IMR-90 (cell line): ENCODE measurements around the gene WSB2. TPM values are rescaled to one million over a fixed set of nuclear protein-coding genes. Genes with fewer than 3 reads are reported as not detected.

Experiments used
- ATAC-seq: fragments of 200-7000 bp; cut with Tn5 transposase; 2 replicates; pipeline ENCODE4 v1.9.1; 2020; ENCODE audit warnings: low read depth, mild to moderate bottlenecking, moderate library complexity
- BruUV-seq: library from RNA; stranded (reverse); fragments of 400-500 nt; replicated peaks from 2 replicates; lab custom pipeline; 2021; lab: Mats Ljungman, UMichigan
- CTCF ChIA-PET: fragments of 300-600 bp; formaldehyde crosslinking; extraction: SDS; loops from one replicate; lab custom pipeline; 2021; ENCODE audit warnings: antibody characterized with exemption; lab: Yijun Ruan, JAX
- POLR2A ChIA-PET: fragments of 300-600 bp; sonication (Branson Sonifier 250); formaldehyde crosslinking; loops from one replicate; lab custom pipeline; 2022; ENCODE audit warnings: antibody characterized with exemption; ENCODE audit not compliant: unreplicated experiment; lab: Charles Lee
- DNase-seq: peaks from one replicate; pipeline ENCODE4 v3.0.0; 2013
- H2AFZ ChIP-seq: replicated peaks from 2 replicates; pipeline ENCODE3; 2013; ENCODE audit warnings: low read length, mild to moderate bottlenecking; ENCODE audit not compliant: poor library complexity
- H2AK5ac ChIP-seq: 2 replicates; pipeline ENCODE4 v1.6.1; 2013; ENCODE audit warnings: low read depth, low read length, inconsistent platforms
- H2AK9ac ChIP-seq: replicated peaks from 2 replicates; pipeline ENCODE3; 2013; ENCODE audit warnings: mild to moderate bottlenecking, low read depth, low read length, moderate library complexity; ENCODE audit not compliant: poor library complexity
- H2BK120ac ChIP-seq: 2 replicates; pipeline ENCODE4 v1.6.1; 2013; ENCODE audit warnings: low read depth, low read length, inconsistent platforms
- H2BK15ac ChIP-seq: 3 replicates; pipeline ENCODE4 v1.6.1; 2013; ENCODE audit warnings: low read depth, low read length, inconsistent platforms
- H2BK20ac ChIP-seq: 2 replicates; pipeline ENCODE4 v1.6.1; 2013; ENCODE audit warnings: low read depth, mild to moderate bottlenecking, inconsistent platforms, low read length, moderate library complexity
- H2BK5ac ChIP-seq: 2 replicates; pipeline ENCODE4 v1.6.1; 2013; ENCODE audit warnings: mild to moderate bottlenecking, low read depth, low read length, inconsistent platforms; ENCODE audit not compliant: poor library complexity, severe bottlenecking
- H3K14ac ChIP-seq: replicated peaks from 2 replicates; pipeline ENCODE4 v1.6.1; 2013; ENCODE audit warnings: low read depth, low read length, inconsistent platforms
- H3K18ac ChIP-seq: 2 replicates; pipeline ENCODE4 v1.6.1; 2013; ENCODE audit warnings: low read depth, low read length, control low read depth
- H3K23ac ChIP-seq: 2 replicates; pipeline ENCODE4 v1.6.1; 2013; ENCODE audit warnings: low read depth, low read length, inconsistent platforms
- H3K27ac ChIP-seq: 2 replicates; pipeline ENCODE4 v1.5.1; 2013; ENCODE audit warnings: mild to moderate bottlenecking, control low read depth, low read length; ENCODE audit not compliant: insufficient read depth
- H3K27me3 ChIP-seq: 2 replicates; pipeline ENCODE4 v1.6.1; 2013; ENCODE audit warnings: low read length; ENCODE audit not compliant: control insufficient read depth, insufficient read depth
- H3K36me3 ChIP-seq: 2 replicates; pipeline ENCODE4 v1.6.1; 2013; ENCODE audit warnings: low read length, mixed read lengths; ENCODE audit not compliant: control insufficient read depth, insufficient read depth
- H3K4ac ChIP-seq: 2 replicates; pipeline ENCODE4 v1.6.1; 2013; ENCODE audit warnings: low read depth, low read length, inconsistent platforms
- H3K4me1 ChIP-seq: 2 replicates; pipeline ENCODE4 v1.6.1; 2013; ENCODE audit warnings: low read length, mixed read lengths; ENCODE audit not compliant: control insufficient read depth, insufficient read depth
- H3K4me2 ChIP-seq: 2 replicates; pipeline ENCODE4 v1.6.1; 2013; ENCODE audit warnings: low read depth, mild to moderate bottlenecking, control low read depth, low read length, moderate library complexity
- H3K4me3 ChIP-seq: 2 replicates; pipeline ENCODE4 v1.5.1; 2013; ENCODE audit warnings: low read depth, mild to moderate bottlenecking, control low read depth, low read length, moderate library complexity; ENCODE audit not compliant: insufficient read depth
- H3K56ac ChIP-seq: 2 replicates; pipeline ENCODE4 v1.6.1; 2013; ENCODE audit warnings: low read length, inconsistent platforms; ENCODE audit not compliant: insufficient read depth; ENCODE audit errors: extremely low read depth
- H3K79me1 ChIP-seq, 2 experiments: 2 replicates each; pipeline ENCODE4 v1.6.1; 2013; ENCODE audit warnings: low read length in 2 of 2, inconsistent platforms in 1 of 2, low read depth in 1 of 2
- H3K9ac ChIP-seq: 2 replicates; pipeline ENCODE4 v1.6.1; 2013; ENCODE audit warnings: low read depth, low read length, control low read depth
- H3K9me1 ChIP-seq: 2 replicates; pipeline ENCODE4 v1.6.1; 2013; ENCODE audit warnings: low read length, inconsistent platforms; ENCODE audit not compliant: insufficient read depth
- H3K9me3 ChIP-seq: 2 replicates; pipeline ENCODE4 v1.6.1; 2013; ENCODE audit warnings: low read length; ENCODE audit not compliant: control insufficient read depth, insufficient read depth
- H4K20me1 ChIP-seq: 2 replicates; pipeline ENCODE4 v1.6.1; 2013; ENCODE audit warnings: low read length, inconsistent platforms; ENCODE audit not compliant: insufficient read depth
- H4K5ac ChIP-seq: 2 replicates; pipeline ENCODE4 v1.6.1; 2013; ENCODE audit warnings: mild to moderate bottlenecking, low read depth, low read length, control low read depth
- H4K8ac ChIP-seq, 2 experiments: 2 replicates each; pipeline ENCODE4 v1.6.1; 2013; ENCODE audit warnings: low read depth in 2 of 2, low read length in 2 of 2, control low read depth in 1 of 2, inconsistent platforms in 1 of 2
- H4K91ac ChIP-seq: 2 replicates; pipeline ENCODE4 v1.6.1; 2013; ENCODE audit warnings: low read depth, low read length, inconsistent platforms; ENCODE audit not compliant: insufficient read depth
- BHLHE40 ChIP-seq: fragments of 150-350 bp; IDR thresholded peaks from 2 replicates; pipeline ENCODE4 v1.6.1; 2016; ENCODE audit warnings: mild to moderate bottlenecking, low read depth, low read length
- CEBPB ChIP-seq: IDR thresholded peaks from 2 replicates; pipeline ENCODE4 v1.6.1; 2012; ENCODE audit warnings: low read depth, low read length, improper control_type of control experiment
- CTCF ChIP-seq: conservative IDR thresholded peaks from 2 replicates; pipeline ENCODE4 v1.5.1; 2012; ENCODE audit warnings: mild to moderate bottlenecking, low read depth, low read length, improper control_type of control experiment
- FOS ChIP-seq: fragments of 150-350 bp; IDR thresholded peaks from 2 replicates; pipeline ENCODE4 v1.6.1; 2016; ENCODE audit warnings: low read depth, low read length
- MAFK ChIP-seq: IDR thresholded peaks from 2 replicates; pipeline ENCODE4 v1.6.1; 2012; ENCODE audit warnings: low read depth, low read length, improper control_type of control experiment
- MAZ ChIP-seq: IDR thresholded peaks from 2 replicates; pipeline ENCODE4 v1.6.1; 2012; ENCODE audit warnings: low read depth, mild to moderate bottlenecking, low read length, improper control_type of control experiment, moderate library complexity, borderline replicate concordance
- MXI1 ChIP-seq: IDR thresholded peaks from 2 replicates; pipeline ENCODE4 v1.6.1; 2012; ENCODE audit warnings: low read depth, mild to moderate bottlenecking, low read length, moderate library complexity, borderline replicate concordance
- NFE2L2 ChIP-seq: fragments of 150-350 bp; IDR thresholded peaks from 2 replicates; pipeline ENCODE4 v1.6.1; 2016; ENCODE audit warnings: low read depth, mild to moderate bottlenecking, low read length
- POLR2A ChIP-seq: IDR thresholded peaks from 2 replicates; pipeline ENCODE4 v1.6.1; 2012; ENCODE audit warnings: mild to moderate bottlenecking, low read depth, low read length
- RAD21 ChIP-seq: IDR thresholded peaks from 2 replicates; pipeline ENCODE4 v1.6.1; 2012; ENCODE audit warnings: low read length, improper control_type of control experiment
- RFX5 ChIP-seq: IDR thresholded peaks from 2 replicates; pipeline ENCODE4 v1.8.0; 2012; ENCODE audit warnings: low read depth, mild to moderate bottlenecking, low read length, moderate library complexity
- SMC3 ChIP-seq: fragments of 150-350 bp; IDR thresholded peaks from 2 replicates; pipeline ENCODE4 v1.6.1; 2016; ENCODE audit warnings: low read depth, mild to moderate bottlenecking, antibody characterized with exemption, low read length, moderate library complexity
- USF2 ChIP-seq: fragments of 150-350 bp; IDR thresholded peaks from 2 replicates; pipeline ENCODE4 v1.6.1; 2017; ENCODE audit warnings: mild to moderate bottlenecking, antibody characterized with exemption, low read length, low read depth
- WGBS, 2 experiments: methylation state at CpG; one replicate each; pipeline versions ENCODE4 v1.1.5 to v1.1.7; 2013; ENCODE audit warnings: missing lambda C conversion rate in 2 of 2; ENCODE audit not compliant: insufficient read length in 1 of 2; ENCODE audit errors: extremely low coverage in 2 of 2; 5-methylcytosine and 5-hydroxymethylcytosine counted together
- dilution Hi-C: fragments of 300-500 bp; cut with HindIII; formaldehyde crosslinking; loops from one replicate; pipeline ENCODE4 v1.14.3; 2018; ENCODE audit warnings: low sequenced_read_pairs; ENCODE audit not compliant: unreplicated experiment
- in situ Hi-C: fragments of 300-500 bp; cut with MboI; formaldehyde crosslinking; loops from 3 replicates; pipeline ENCODE4 v1.14.3; 2019; ENCODE audit warnings: low sequenced_read_pairs, inconsistent platforms, mixed read lengths
- intact Hi-C: fragments of 100-400 bp; cut with micrococcal nuclease; formaldehyde crosslinking; loops from 2 replicates; pipeline ENCODE4 v1.10.0; 2022
- polyA plus RNA-seq, 3 experiments: library from polyadenylated mRNA; depleted of rRNA; stranded (reverse); fragments of >200 nt; gene quantifications; 2 replicates each; pipeline ENCODE4 v1.2.3, GENCODE V29; 2012; ENCODE audit warnings: low replicate concordance in 1 of 3
- total RNA-seq: library from RNA; depleted of rRNA; stranded (reverse); fragments of >200 nt; gene quantifications from 2 replicates; pipeline ENCODE4 v1.2.3, GENCODE V29; 2012

The WSB2 gene
- total and polyA plus RNA-seq, 2 of the 4 experiments (the other 2 are of a cell fraction): 92.8 to 180 TPM

- dilution Hi-C loops (no loop called here), in situ Hi-C loops (loop anchor here (10.0 kb wide), 1 partner anchor 136 kb away; no protein-coding TSS in a partner anchor), intact Hi-C loops (no loop called here)
- Histone ChIP-seq H4K8ac (no peak overlapping the region), H3K23ac (no peak overlapping the region), H4K20me1 (no peaks in the 10 kb centered on the region), H3K27me3 (no peaks in the 10 kb centered on the region), H3K9ac (no peak overlapping the region), H2BK120ac (no peak overlapping the region), H3K4me3 (no peak overlapping the region), H3K18ac (no peak overlapping the region), H3K36me3 (no peaks in the 10 kb centered on the region), H3K79me1 (no peaks in the 10 kb centered on the region), H3K14ac (no peak overlapping the region), H3K56ac (no peak overlapping the region), H2AFZ (no peak overlapping the region), H4K91ac (no peak overlapping the region), H3K4ac (no peak overlapping the region), H3K27ac (no peak overlapping the region), H3K9me1 (no peaks in the 10 kb centered on the region), H2AK5ac (no peak overlapping the region), H2BK20ac (no peak overlapping the region), H2BK15ac (no peak overlapping the region), H3K9me3 (no peaks in the 10 kb centered on the region), H4K5ac (no peak overlapping the region), H3K4me1 (no peaks in the 10 kb centered on the region), H3K4me2 (no peak overlapping the region), H2BK5ac (no peak overlapping the region), H2AK9ac (no peak overlapping the region)
- ATAC-seq (no peak), DNase-seq (no peak)
- no TSS peak for BruUV-seq
- TF ChIP-seq CEBPB: no peak
- TF ChIP-seq BHLHE40: no peak
- TF ChIP-seq USF2: no peak
- TF ChIP-seq MXI1: no peak
- TF ChIP-seq NFE2L2: no peak
- no peak for TF ChIP-seq MAZ
- no peak for TF ChIP-seq SMC3
- no peak for TF ChIP-seq POLR2A
- no peak for TF ChIP-seq FOS
- TF ChIP-seq RFX5: no peak
- no peak for TF ChIP-seq RAD21
- no peak for TF ChIP-seq CTCF
- no peak for TF ChIP-seq MAFK
- WGBS, 2 experiments: no CpG with 5 or more reads among the region's 3 CpGs
- POLR2A ChIA-PET: no interaction called here
- CTCF ChIA-PET: no interaction called here
These were observed 50.1 kb downstream of the WSB2 start for GRCh38 chr12:118010903-118011302.
